ENCODE results near the gene AQP12B.
A peak's percentile ranks its signal among the peaks of the same experiment; 100 is the strongest.
"Not testable (repeated sequence)": the region's sequence is repeated elsewhere in the genome, so short reads cannot be mapped to it uniquely, and the experiment has no call there.

The AQP12B gene

GRCh38 chr2:240690421-240691074, 7.9 kb upstream of the AQP12B start:
- peak; percentile 54 for FAIRE-seq
- not testable (repeated sequence) for DNase-seq (ENCODE audit: insufficient read length, low spot score)

- no peak for TF ChIP-seq TAF1 (IDR thresholded peaks at IDR 0.05; ENCODE audit: low read depth, low read length)
- FAIRE-seq, result no peak
- DNase-seq (ENCODE audit: insufficient read length, low spot score), result no peak
Observed at GRCh38 chr2:240689975-240690374, 7.3 kb upstream of the AQP12B start.

- no peak for FAIRE-seq
Observed at GRCh38 chr2:240688553-240688919, 5.9 kb upstream of the AQP12B start.

GRCh38 chr2:240687741-240688552, 5.3 kb upstream of the AQP12B start:
- no peak for DNase-seq (ENCODE audit: insufficient read length, low spot score)
- no peak for TF ChIP-seq TAF1 (IDR thresholded peaks at IDR 0.05; ENCODE audit: low read depth, low read length)
- no peak for TF ChIP-seq PAX5 (IDR thresholded peaks at IDR 0.05; ENCODE audit: insufficient read depth, low read length, severe bottlenecking)
- TF ChIP-seq SPI1 (IDR thresholded peaks at IDR 0.05; ENCODE audit: low read depth, low read length), result no peak
- no peak for TF ChIP-seq POLR2A (IDR thresholded peaks at IDR 0.05; ENCODE audit: low read depth, low read length)
- TF ChIP-seq POU2F2 (IDR thresholded peaks at IDR 0.05; ENCODE audit: low read depth, low read length), result no peak
- TF ChIP-seq POLR2AphosphoS5 (IDR thresholded peaks at IDR 0.05; ENCODE audit: low read depth, low read length), result no peak
- no peak for FAIRE-seq

More at GRCh38 chr2:240688553-240688919, 5.9 kb upstream of the AQP12B start:
- TF ChIP-seq TAF1 (IDR thresholded peaks at IDR 0.05; ENCODE audit: low read depth, low read length) (no peak), POU2F2 (IDR thresholded peaks at IDR 0.05; ENCODE audit: low read depth, low read length) (no peak), POLR2A (IDR thresholded peaks at IDR 0.05; ENCODE audit: low read depth, low read length) (no peak), PAX5 (IDR thresholded peaks at IDR 0.05; ENCODE audit: insufficient read depth, low read length, severe bottlenecking) (no peak), SPI1 (IDR thresholded peaks at IDR 0.05; ENCODE audit: low read depth, low read length) (no peak), POLR2AphosphoS5 (IDR thresholded peaks at IDR 0.05; ENCODE audit: low read depth, low read length) (no peak)
- DNase-seq (ENCODE audit: insufficient read length, low spot score), result no peak

DNA sequence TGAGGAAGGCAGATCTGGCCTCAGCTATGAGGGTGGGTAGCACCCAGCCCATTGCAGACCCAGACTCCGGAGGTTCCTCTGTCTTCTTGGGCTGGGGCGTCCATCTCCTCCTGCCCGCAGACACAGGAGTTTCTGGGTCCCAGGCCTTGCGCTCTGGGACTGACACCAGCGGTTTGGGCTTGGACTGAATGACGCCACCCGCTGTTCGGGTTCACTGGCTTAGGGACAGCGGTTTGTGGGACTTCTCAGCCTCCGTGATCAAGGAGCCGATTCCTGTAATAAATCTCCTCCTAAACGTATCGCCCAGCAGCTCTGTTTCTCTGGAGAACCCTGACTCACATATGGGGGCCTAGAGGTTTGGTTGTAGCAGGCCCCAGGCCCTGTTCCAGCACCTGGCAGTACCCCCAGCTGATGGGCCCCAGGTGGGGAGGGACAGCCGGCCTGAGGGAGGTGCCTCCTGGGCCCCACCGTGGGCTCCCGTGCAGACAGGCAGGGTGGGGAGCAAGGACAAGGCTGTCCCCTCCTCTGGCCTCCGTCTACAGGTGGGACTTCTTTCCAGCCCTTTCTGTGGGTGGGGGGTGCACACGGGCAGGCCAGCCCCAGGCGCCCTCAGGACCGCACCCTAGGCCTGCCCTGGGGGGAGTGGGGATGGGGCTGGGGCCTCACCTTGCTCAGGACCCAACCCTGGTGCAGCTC, 4.5 kb upstream of the AQP12B start:
- DNase-seq (ENCODE audit: insufficient read length, low spot score) (no peak), FAIRE-seq (no peak)
- no peak for TF ChIP-seq TAF1 (IDR thresholded peaks at IDR 0.05; ENCODE audit: low read depth, low read length)
- TF ChIP-seq POLR2AphosphoS5 (IDR thresholded peaks at IDR 0.05; ENCODE audit: low read depth, low read length), result no peak
- no peak for TF ChIP-seq POU2F2 (IDR thresholded peaks at IDR 0.05; ENCODE audit: low read depth, low read length)
- TF ChIP-seq SPI1 (IDR thresholded peaks at IDR 0.05; ENCODE audit: low read depth, low read length), result no peak
- TF ChIP-seq POLR2A (IDR thresholded peaks at IDR 0.05; ENCODE audit: low read depth, low read length), result no peak
- no peak for TF ChIP-seq PAX5 (IDR thresholded peaks at IDR 0.05; ENCODE audit: insufficient read depth, low read length, severe bottlenecking)

DNA sequence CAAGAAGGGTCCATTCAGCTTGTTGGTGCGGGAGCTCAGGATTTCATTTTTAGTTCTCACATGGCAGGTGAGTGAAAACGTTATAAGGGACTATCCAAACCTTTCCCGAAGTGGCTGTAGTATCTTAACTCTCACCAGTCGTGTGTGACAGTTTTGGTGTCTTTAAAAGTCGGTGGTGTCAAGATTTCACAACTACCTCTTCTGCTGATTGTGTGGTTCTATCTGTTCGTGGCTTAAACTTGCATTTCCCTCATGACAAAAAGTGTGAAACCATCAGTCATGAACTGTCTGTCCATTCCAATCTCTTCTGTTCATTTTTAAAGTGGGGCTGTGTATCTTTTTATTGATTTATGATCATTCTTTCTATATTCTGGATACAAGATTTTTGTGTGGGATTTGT, 3.8 kb upstream of the AQP12B start:
- TF ChIP-seq POU2F2 (IDR thresholded peaks at IDR 0.05; ENCODE audit: low read depth, low read length) (no peak), POLR2A (IDR thresholded peaks at IDR 0.05; ENCODE audit: low read depth, low read length) (no peak), TAF1 (IDR thresholded peaks at IDR 0.05; ENCODE audit: low read depth, low read length) (no peak), PAX5 (IDR thresholded peaks at IDR 0.05; ENCODE audit: insufficient read depth, low read length, severe bottlenecking) (no peak), POLR2AphosphoS5 (IDR thresholded peaks at IDR 0.05; ENCODE audit: low read depth, low read length) (no peak), SPI1 (IDR thresholded peaks at IDR 0.05; ENCODE audit: low read depth, low read length) (no peak)
- no peak for DNase-seq (ENCODE audit: insufficient read length, low spot score)

GRCh38 chr2:240685771-240686371, 3.2 kb upstream of the AQP12B start:
- DNase-seq (ENCODE audit: insufficient read length, low spot score) (no peak), FAIRE-seq (no peak)
- no peak for TF ChIP-seq TAF1 (IDR thresholded peaks at IDR 0.05; ENCODE audit: low read depth, low read length)
- no peak for TF ChIP-seq POLR2A (IDR thresholded peaks at IDR 0.05; ENCODE audit: low read depth, low read length)

More for the DNA sequence above, 3.8 kb upstream of the AQP12B start:
- FAIRE-seq, result no peak

- DNase-seq (ENCODE audit: insufficient read length, low spot score); FAIRE-seq: not testable (repeated sequence)
Observed at GRCh38 chr2:240683980-240684728, 1.5 kb upstream of the AQP12B start.

- FAIRE-seq, result peak; percentile 87
- not testable (repeated sequence) for DNase-seq (ENCODE audit: insufficient read length, low spot score)
Observed at GRCh38 chr2:240683329-240683979, 769 bp upstream of the AQP12B start.

- FAIRE-seq; DNase-seq (ENCODE audit: insufficient read length, low spot score): not testable (repeated sequence)
Observed at GRCh38 chr2:240680185-240680584, 2.5 kb downstream of the AQP12B start.

GRCh38 chr2:240678909-240679308, 3.8 kb downstream of the AQP12B start:
- not testable (repeated sequence) for DNase-seq (ENCODE audit: insufficient read length, low spot score); FAIRE-seq

DNA sequence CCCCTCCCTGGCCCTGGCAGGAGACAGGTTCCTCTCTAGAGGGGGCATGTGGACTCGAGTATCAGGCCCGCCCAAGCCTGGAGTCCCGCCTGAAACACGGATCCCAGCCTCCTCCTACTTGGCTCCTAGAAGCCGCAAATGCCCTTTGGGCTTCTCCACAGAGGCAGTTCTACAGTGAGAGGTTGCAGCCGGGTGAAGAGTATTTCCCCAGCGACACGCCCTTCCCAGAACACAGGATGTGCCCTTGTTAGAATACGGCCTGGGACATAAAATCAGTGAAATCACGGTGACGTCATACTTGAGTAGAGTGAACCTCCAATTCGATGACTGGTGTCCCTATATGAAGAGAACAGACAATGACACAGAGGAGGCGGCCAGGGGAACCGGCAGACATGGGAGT, 4.6 kb downstream of the AQP12B start:
- not testable (repeated sequence) for FAIRE-seq; DNase-seq (ENCODE audit: insufficient read length, low spot score)

DNA sequence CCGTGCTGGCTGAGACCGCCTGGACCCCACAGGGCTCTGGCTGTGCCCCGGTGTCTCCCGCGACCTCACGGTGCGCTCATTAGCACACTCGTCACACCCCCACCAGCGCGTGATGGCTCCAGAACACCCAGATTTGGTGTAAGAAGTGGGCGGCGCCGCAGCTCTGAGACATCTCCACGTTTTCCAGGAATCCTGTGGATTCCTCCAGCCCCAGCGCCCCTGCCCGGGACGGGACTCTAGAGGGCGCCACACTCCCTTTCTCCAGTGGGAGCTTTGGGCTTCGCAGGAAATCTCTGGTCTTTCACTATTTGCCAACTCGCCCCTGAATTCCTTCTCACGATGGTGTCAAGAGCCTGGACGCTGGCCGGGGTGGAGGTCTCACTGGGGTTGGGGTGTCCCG, 7.3 kb downstream of the AQP12B start:
- FAIRE-seq, result peak; percentile 57
- not testable (repeated sequence) for DNase-seq (ENCODE audit: insufficient read length, low spot score)

DNA sequence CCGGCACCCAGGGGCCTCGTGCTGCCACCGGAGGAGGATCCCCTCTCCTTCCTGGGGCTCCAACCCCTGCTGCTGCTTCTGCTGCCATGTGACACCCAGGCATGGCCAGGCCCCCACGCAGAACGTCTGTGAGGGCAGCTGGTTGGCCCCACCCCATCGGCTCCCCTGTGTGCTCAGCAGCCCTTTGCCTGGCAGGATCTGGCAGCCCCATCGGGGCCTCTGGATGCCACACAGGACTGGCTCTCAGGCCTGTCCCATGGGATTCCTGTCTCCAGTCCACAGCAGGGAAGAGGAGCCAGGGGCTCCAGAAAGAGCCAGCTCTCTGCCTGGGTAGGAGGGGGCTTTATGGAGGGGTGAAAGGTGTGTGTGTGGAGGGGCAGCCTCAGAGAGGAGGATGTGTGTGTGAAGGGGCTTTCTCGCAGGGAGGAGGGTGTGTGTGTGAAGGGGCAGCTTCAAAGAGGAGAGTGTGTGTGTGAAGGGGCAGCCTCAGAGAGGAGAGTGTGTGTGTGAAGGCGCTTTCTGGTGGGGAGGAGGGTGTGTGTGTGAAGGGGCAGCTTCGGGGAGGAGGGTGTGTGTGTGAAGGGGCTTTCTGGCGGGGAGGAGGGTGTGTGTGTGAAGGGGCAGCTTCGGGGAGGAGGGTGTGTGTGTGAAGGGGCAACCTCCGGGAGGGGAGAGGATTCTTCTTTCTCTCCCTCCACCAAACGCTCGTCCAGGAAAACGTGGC, 8.1 kb downstream of the AQP12B start:
- not testable (repeated sequence) for DNase-seq (ENCODE audit: insufficient read length, low spot score); FAIRE-seq

Data from GM12891 (cell line).